HL-60 (cell line): ENCODE data around the gene DTHD1.

Experiments
- DNase-seq, 2 experiments: peaks; one replicate each; pipeline ENCODE4 v3.0.0-alpha.2; 2010 to 2020; ENCODE audit warnings: low read depth in 1 of 2, low spot score in 1 of 2
- H3K27ac ChIP-seq: fragments of 250-450 bp; sonication (Bioruptor Pico); replicated peaks from 2 replicates; pipeline ENCODE4 v1.5.1; 2020; ENCODE audit warnings: mild to moderate bottlenecking, moderate library complexity
- H3K27me3 ChIP-seq: fragments of 250-450 bp; sonication (Bioruptor Pico); 2 replicates; pipeline ENCODE4 v1.5.1; 2021; ENCODE audit warnings: mild to moderate bottlenecking, moderate library complexity; ENCODE audit not compliant: insufficient read depth, poor library complexity, severe bottlenecking
- H3K4me3 ChIP-seq: replicated peaks from 2 replicates; pipeline ENCODE4 v1.5.1; 2011; ENCODE audit warnings: mild to moderate bottlenecking, control low read depth, low read length; ENCODE audit not compliant: insufficient read depth
- GABPA ChIP-seq: IDR thresholded peaks from 2 replicates; pipeline ENCODE4 v1.6.1; 2012; ENCODE audit warnings: low read depth
- POLR2AphosphoS5 ChIP-seq: IDR thresholded peaks from 2 replicates; pipeline ENCODE4 v1.6.1; 2012; ENCODE audit warnings: low read depth
- SPI1 ChIP-seq: IDR thresholded peaks from 2 replicates; pipeline ENCODE4 v1.6.1; 2012; ENCODE audit warnings: low read depth, mild to moderate bottlenecking, borderline replicate concordance
- TF ChIP-seq, protein P1 (sequence below): IDR thresholded peaks from one replicate; pipeline ENCODE4 v1.5.1; 2011; ENCODE audit warnings: low read length, control low read depth, inconsistent platforms; ENCODE audit not compliant: insufficient read depth
- TF ChIP-seq, protein P2 (sequence below): IDR thresholded peaks from 2 replicates; pipeline ENCODE4 v1.6.1; 2012; ENCODE audit warnings: low read depth; ENCODE audit not compliant: insufficient replicate concordance

DTHD1 gene

DNA sequence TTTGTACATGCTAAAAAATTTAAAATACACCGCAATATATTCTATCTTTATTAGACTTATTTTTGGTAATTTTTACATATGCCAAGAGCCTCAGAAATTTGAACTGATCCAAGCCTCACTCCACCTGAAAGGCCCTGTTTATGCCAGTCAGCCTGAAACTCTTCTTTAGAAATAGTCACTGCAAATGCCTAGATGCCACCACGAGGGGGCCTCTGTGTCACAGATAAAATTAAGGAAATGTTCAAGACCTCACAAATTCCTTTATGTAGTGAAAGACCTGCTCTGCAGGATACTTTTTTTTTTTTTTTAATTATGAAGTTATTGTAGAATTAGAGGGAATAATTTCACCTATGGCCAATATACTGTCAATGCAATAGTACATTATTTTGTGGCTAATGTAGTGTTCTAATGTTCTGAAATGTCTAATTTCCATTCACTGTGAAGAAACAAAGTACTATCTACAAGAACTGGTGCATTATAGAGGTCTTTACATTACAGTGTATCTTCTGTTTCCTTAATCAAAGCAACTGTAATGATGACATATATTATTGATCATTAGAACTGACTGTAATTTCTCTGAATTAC, 69.8 kb downstream of the DTHD1 start:
- Histone ChIP-seq H3K27ac (no peak overlapping the region), H3K27me3 (no peaks in the 10 kb centered on the region), H3K4me3 (no peak overlapping the region)
- no peak for TF ChIP-seq GABPA
- TF ChIP-seq, protein P1, sequence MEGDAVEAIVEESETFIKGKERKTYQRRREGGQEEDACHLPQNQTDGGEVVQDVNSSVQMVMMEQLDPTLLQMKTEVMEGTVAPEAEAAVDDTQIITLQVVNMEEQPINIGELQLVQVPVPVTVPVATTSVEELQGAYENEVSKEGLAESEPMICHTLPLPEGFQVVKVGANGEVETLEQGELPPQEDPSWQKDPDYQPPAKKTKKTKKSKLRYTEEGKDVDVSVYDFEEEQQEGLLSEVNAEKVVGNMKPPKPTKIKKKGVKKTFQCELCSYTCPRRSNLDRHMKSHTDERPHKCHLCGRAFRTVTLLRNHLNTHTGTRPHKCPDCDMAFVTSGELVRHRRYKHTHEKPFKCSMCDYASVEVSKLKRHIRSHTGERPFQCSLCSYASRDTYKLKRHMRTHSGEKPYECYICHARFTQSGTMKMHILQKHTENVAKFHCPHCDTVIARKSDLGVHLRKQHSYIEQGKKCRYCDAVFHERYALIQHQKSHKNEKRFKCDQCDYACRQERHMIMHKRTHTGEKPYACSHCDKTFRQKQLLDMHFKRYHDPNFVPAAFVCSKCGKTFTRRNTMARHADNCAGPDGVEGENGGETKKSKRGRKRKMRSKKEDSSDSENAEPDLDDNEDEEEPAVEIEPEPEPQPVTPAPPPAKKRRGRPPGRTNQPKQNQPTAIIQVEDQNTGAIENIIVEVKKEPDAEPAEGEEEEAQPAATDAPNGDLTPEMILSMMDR = peak; percentile 50
- peak in 1 of 2 experiments; percentile 76 for DNase-seq

DNA sequence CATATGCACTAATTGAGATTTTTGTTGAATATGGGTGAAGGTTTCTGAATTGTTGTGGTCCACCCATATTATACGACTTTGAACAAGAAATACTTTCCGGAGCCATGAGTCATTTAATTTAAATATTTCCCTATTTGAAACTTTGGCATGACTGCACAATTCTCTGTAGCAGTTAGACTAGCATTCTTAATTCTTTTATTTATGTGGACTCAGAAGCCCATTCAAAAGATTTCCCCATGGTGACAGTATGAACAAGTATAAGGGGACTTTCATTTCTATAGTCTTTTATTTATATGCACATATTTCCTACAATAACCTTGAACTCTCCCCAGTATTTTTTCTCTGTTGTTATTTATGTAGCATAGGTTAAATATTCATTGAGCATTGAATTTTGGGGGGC, 72.6 kb downstream of the DTHD1 start:
- no peak overlapping the region for H3K4me3 ChIP-seq
- no peak for TF ChIP-seq GABPA
- no peak for TF ChIP-seq SPI1
- no peak for TF ChIP-seq POLR2AphosphoS5
- TF ChIP-seq, protein P1 = no peak
- TF ChIP-seq, protein P2, sequence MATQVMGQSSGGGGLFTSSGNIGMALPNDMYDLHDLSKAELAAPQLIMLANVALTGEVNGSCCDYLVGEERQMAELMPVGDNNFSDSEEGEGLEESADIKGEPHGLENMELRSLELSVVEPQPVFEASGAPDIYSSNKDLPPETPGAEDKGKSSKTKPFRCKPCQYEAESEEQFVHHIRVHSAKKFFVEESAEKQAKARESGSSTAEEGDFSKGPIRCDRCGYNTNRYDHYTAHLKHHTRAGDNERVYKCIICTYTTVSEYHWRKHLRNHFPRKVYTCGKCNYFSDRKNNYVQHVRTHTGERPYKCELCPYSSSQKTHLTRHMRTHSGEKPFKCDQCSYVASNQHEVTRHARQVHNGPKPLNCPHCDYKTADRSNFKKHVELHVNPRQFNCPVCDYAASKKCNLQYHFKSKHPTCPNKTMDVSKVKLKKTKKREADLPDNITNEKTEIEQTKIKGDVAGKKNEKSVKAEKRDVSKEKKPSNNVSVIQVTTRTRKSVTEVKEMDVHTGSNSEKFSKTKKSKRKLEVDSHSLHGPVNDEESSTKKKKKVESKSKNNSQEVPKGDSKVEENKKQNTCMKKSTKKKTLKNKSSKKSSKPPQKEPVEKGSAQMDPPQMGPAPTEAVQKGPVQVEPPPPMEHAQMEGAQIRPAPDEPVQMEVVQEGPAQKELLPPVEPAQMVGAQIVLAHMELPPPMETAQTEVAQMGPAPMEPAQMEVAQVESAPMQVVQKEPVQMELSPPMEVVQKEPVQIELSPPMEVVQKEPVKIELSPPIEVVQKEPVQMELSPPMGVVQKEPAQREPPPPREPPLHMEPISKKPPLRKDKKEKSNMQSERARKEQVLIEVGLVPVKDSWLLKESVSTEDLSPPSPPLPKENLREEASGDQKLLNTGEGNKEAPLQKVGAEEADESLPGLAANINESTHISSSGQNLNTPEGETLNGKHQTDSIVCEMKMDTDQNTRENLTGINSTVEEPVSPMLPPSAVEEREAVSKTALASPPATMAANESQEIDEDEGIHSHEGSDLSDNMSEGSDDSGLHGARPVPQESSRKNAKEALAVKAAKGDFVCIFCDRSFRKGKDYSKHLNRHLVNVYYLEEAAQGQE = no peak
- DNase-seq = no peak
- H3K27ac ChIP-seq = no peak overlapping the region
- H3K27me3 ChIP-seq = no peaks in the 10 kb centered on the region

DNA sequence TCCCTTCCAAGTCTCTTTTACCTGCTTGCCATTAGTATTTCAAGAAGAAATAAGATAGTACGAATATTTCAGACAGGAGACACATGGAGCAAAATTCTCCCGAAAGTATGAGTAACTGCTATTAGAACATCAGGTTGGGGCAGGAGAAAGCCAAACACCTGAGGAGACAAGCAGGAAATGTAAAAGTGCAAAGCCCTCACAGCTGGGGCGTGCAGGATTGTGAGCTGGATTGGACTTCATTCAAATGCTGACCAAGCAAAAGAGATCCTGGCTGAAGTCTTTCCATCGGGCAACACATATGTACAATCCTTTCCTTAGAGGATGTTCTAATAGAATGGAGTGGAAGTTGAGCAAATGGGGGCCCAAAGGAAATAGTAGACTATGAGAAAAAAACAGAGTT, 76.8 kb downstream of the DTHD1 start:
- Histone ChIP-seq H3K27ac (no peak overlapping the region), H3K4me3 (no peak overlapping the region), H3K27me3 (no peaks in the 10 kb centered on the region)
- DNase-seq = no peak
- no peak for TF ChIP-seq SPI1
- TF ChIP-seq GABPA = no peak
- TF ChIP-seq, protein P1 = no peak
- TF ChIP-seq, protein P2 = no peak
- no peak for TF ChIP-seq POLR2AphosphoS5

DNA sequence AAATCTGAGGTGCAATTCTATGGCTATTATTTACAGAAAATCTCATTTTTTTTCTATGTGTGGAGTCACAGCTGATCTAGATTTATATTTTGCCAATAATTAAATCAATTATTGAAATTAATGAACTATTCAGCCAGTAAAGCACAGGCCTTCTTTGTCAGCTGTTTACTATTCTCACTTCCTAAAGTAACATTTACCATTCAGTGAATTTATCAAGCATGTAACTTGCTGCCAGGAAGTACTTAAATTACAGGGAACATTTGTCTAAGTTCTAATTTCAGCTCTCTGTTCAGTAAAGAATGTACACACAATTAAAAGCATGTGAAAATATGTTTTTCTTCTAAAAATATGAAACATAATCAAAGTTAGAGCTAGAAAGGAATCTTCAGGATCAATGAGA, 79.3 kb downstream of the DTHD1 start:
- H3K27me3 ChIP-seq = no peaks in the 10 kb centered on the region
- DNase-seq = no peak
- H3K27ac ChIP-seq = no peak overlapping the region
- H3K4me3 ChIP-seq = no peak overlapping the region
- no peak for TF ChIP-seq SPI1
- no peak for TF ChIP-seq POLR2AphosphoS5
- no peak for TF ChIP-seq GABPA
- TF ChIP-seq, protein P1 = no peak
- TF ChIP-seq, protein P2 = no peak
